Activated CD4-positive, alpha-beta T cell treated with anti-CD3 and anti-CD28 coated beads, Interleukin-10, Interleukin-2, amounts not matched to agents 100 ng/mL and 50 ng/mL, durations not matched to agents 16 hours and 8 hours (primary cell): Measurements from ENCODE around the gene SLC38A10.

ENCODE experiments used
- DNase-seq: peaks from one replicate; pipeline ENCODE4 v3.0.0-alpha.2; 2020

The SLC38A10 gene

GRCh38 chr17:81251709-81252301, 43.3 kb downstream of the SLC38A10 start:
- no peak for DNase-seq

- DNase-seq = no peak
These were observed 43.9 kb downstream of the SLC38A10 start for GRCh38 chr17:81251094-81251708.

- DNase-seq = no peak
These were observed 44.6 kb downstream of the SLC38A10 start for GRCh38 chr17:81250286-81251093.

DNA sequence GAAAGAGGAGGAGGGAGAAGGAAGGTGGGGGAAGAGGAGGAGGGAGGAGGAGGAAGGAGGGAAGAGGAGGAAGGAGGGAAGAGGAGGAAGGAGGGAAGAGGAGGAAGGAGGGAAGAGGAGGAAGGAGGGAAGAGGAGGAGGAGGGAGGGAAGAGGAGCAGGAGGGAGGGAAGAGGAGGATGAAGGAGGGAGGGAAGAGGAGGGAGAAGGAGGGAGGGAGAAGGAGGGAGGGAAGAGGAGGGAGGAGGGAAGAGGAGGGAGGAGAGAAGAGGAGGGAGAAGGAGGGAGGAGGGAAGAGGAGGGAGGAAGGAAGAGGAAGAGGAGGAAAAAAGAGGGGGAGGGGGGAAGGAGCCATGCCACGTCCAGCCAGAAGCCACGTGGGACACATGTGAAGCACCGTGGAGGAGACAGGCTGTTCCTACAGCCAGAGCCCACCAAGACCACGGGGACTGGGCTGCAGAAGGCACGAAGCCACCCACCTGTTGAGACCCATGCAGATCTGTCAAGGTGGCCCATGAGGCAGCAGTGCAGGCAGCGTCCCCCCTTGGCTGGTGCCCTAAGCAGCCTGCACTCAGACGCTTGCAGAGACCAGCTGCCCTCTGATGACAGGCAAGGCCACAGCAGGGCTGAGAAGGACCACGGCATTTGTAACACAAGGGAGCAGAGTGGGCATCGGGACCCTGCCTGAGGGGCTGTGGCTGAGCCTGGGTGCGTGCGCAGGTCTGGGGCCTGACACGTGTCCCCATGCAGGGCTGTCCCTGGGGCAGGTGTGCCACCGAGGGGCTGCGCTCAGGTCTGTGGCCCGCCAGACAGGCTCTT, 45.7 kb downstream of the SLC38A10 start:
- no peak for DNase-seq

- DNase-seq = no peak
These were observed 46.5 kb downstream of the SLC38A10 start for GRCh38 chr17:81248649-81249048.

GRCh38 chr17:81247339-81247990, 47.6 kb downstream of the SLC38A10 start:
- no peak for DNase-seq

DNA sequence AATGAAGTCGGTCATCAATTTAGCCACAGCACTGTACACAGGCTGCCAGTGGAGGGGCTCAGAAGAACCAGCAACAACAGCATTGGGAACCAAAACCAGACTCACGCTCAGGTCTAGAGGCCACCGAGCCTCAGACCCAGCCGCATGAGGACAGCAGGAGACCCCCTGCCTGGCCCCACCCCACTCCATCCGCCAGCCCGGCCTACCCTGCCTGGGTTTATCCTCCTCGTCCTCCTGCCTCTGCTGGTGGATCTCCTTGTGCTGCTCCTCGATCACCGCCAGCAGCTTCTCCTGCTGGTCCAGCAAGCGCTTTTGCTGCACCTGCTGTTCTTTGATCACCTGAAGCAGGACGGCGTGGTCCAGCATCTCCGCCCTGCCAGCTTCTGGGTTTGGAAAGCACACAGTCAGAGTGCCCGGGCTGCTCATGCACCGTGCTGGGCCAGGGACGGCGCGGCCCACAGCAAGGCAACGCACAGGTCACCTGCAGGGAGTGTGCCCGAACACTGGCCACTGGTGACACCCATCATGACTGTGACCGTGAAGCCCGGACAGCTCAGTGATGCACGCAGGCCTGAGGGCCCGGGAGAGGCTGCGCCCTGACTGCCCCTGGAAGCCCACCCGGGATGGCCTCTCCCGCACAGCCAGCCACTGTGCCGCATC, 48.3 kb downstream of the SLC38A10 start:
- no peak for DNase-seq

GRCh38 chr17:81246343-81246670, 48.8 kb downstream of the SLC38A10 start:
- DNase-seq = no peak

GRCh38 chr17:81245665-81246342, 49.3 kb downstream of the SLC38A10 start:
- DNase-seq = no peak

DNA sequence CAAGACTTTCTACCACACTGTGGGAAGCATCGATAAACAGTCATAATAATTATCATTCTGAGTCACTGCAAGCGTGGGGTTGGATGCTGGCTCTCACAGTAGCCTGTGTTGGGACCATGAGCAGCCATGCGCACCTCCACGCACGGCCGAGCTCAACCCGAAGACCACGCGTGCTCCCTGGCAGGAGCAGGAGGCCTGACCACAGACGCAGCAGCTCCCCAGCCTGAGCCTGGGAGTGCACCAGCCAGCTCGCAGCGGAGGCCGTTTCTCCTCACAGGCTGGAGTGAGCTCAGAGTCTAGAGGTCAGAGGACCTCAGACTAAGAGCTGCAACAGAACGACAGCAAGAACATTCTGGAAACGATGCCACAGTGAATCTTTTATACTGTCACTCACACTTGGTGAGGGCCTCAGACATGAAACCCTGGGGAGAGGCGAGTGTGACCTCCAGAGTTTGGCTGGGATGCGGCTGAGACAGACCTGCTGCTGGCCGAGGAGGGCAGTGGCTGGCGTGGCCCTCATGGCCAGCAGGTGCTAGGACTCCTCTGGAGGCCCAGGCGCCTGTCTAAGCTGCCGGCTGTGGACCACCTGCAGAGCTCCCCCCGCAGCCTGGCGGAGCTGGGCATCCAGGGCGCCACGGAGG, 50.0 kb downstream of the SLC38A10 start:
- DNase-seq = peak; percentile 69

- no peak for DNase-seq
These were observed 50.6 kb downstream of the SLC38A10 start for GRCh38 chr17:81244358-81245023.

DNA sequence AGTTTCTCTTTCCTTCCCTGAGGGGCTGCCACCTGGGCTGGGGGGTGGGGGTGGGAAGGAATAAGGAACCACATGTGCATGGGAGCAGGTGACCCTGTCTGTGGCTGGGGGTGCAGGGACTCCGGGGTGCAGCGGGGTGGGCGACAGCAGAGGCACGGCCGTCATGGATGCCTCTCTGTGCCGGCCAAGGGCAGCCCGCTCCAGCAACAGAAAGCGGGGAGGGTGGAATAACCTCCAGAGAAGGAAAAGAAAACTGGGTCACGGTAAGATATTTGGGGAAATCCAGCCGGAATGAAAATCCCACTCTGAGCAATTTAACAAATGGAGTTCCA, 51.8 kb downstream of the SLC38A10 start:
- no peak for DNase-seq

DNA sequence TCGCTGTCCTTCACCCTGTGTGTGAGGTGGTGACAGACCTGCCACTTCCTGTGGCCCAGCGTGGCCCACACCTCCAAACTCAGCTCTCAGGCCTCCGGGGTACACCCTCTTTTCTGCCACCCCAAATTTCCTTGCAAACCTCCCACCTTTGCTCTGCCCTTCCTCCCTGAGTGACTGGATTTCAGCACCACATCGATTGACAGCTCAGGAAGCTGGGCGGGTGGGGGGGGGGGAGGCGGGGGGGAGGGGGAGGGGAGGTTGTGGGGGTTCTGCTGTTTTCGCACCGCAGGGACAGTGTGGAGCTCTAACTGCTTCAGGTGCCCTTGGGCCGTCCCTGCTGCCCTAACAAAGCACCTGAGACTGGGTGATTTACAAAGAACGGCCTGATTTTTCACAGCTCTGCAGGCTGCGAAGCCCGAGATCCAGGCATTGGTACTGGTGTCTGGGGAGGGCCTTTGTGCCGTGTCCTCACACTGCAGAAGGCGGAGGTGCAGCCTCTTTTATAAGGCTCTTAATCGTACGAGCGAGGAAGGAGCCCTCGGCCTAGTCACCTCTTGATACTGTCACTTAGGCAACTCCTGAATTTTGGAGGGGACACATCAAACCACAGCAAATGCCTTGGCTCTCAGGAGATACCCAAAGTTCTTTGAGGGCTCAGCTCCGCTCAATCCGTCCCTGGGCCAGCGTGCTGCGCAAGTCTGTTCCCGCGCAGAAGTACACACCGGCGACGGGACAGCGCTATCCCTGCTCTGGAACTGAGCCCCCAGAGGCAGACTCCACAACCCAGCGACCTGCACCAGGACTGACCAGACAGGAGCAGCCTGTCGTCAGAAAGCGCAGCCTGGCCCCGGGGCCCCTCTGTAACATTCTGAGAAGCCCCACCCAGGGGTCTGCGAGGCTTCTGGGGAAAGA, 52.4 kb downstream of the SLC38A10 start:
- no peak for DNase-seq

DNA sequence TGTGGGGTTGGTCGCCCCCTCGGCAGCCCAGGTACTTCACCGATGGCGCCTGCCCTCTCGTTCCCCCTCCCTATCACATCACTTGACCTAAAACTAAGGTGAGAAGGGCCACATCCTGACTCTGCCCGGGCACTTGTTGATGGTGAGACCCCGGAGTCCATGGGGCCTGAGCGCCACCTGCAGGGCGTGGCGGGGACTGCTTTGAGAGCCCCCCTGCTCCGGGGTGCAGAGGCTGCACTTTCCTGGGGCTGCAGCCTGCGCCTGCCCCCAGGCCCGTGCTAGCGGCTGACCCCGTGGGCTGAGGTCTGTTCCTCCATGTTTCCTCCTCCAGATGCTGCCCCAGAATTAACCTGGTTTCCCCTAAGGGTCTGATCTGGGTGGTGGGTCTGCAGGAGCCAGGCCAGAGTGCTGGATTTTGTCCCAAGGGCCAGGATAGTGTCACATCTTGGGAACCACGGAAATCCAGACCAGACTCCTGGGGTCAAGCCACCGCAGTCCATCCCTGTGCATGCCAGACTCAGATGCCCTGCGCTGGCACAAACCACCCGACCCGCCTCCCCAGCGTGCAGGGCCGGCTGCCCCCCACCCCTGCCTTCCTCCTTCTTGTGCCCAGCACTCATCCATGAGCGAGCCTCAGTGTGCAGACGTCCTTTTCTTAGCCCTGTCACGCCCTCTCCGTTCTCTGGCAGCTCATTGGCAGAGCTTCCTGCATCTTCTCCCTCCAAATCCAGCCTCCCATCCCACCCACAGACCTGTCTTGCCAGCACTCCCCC, 53.3 kb downstream of the SLC38A10 start:
- peak; percentile 75 for DNase-seq

- DNase-seq = no peak
These were observed 53.9 kb downstream of the SLC38A10 start for GRCh38 chr17:81241203-81241602.

- no peak for DNase-seq
These were observed 54.3 kb downstream of the SLC38A10 start for GRCh38 chr17:81240761-81241160.

DNA sequence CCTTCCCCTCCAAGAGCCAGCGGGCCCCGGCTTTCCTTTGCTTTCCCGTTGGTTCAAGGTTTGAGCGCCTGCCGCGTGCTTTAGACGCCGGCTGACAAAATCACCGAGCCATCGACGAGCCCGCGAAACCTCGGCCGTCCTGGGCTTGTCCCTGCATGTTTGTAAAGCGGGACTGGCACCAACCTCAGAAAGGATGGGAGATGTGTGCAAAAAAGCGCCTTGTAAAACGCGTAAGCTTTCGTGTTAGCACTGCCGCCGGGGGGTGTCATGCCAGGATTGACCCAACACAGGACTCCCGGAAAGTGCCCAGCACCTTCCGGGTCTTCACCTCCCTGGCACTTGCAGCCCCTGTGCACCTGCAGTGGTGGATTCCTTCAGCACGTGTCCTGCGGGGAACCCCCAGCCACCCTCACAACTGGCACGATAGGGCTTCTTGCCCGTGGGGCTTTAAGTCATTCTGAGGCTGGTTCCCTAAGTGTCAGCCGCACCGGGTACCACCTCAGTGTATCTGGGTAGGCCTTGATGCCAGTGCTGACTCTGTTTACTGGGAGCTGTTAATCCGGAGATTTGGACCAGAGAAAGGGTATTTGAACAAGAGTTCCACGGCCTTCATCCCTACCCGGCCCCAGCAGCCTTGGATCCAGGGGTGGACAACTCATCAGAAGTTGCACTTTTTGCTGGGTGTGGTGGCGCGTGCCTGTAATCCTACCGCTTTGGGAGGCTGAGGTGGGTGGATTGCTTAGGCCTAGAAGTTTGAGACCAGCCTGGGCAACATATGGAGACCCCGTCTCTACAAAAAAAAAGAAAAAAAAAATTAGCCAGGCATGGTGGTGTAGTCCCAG, 55.2 kb downstream of the SLC38A10 start:
- DNase-seq = peak; percentile 71
